ENCODE measurements around the gene ALDH6A1. TPM values are rescaled to one million over a fixed set of nuclear protein-coding genes. Genes with fewer than 3 reads are reported as not detected.
"Not testable (repeated sequence)": the region's sequence is repeated elsewhere in the genome, so short reads cannot be mapped to it uniquely, and the experiment has no call there.

ALDH6A1 gene
- total RNA-seq (2014; rRNA removed; shearing (Covaris generic); ENCODE audit: low replicate concordance), result 20.0 and 20.1 TPM in 2 replicates

DNA sequence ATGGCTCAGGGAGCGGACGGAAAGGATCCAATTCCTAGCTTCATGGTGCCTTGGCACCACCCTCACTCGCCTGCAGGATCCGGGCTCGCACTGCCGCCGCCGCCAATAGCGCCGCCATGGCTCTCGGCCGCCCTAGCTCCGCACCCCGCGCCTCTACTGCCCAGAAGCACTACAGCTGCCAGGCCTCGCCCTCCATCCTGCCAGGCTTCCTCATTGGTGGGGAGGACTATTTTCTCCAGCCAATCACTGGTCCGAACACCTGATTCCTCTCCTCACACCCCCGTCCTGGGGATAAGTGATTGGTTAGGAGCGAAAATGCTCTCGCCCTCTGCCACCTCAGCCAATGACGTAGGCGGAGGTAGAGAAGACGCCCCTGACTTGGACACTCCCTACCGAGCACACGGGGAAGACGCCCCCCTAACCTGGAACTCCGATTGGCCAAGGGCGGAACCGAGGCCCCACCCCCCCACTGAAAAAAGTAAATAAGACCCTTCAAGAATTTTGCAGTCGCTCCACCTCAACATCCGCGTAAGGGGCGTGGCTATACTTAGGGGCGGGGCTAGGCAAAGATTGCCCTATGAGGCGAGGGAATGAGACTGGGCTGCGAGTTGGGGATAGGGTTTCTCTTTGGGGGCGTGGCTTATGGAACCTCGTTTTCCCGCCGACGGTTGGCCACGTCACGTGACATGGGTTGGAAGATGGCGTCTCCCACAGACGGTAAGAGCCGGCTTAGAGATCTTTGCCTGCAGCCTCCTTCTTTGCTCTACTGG is at the start of gene ALDH6A1, which contains the start of gene LIN52:
TSS of gene ALDH6A1 (minus strand) at position 177 of the 770 bp plus-strand sequence. CDS start at position 118, 59 bp downstream.
TSS of gene LIN52 (plus strand) at position 680 of the 770 bp plus-strand sequence. CDS start at position 699, 19 bp downstream.
- in situ Hi-C loops (cut with HindIII; ENCODE audit: low pct_unique_long_range_greater_than_20kb, low sequenced_read_pairs), result no loop called here
- peak; percentile 100 for DNase-seq (ENCODE audit: low read depth)

DNA sequence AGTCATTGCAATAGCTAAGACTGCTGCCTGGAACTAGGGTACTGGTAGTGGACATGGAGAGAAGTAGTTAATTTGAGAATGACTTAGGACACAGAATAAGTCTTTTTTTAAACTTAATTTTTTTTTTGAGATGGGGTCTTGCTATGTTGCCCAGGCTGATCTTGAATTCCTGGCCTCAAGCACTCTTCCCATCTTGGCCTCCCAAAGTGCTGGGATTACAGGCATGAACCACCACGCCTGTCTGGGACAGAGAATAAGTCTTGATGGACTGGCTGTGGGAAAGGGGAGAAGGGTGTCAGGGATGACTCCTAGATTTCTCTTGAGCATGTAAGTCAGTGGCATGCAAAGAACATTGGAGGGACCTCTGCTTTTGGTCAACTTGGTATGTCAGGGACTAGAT is 43.4 kb upstream of the ALDH6A1 start:
- in situ Hi-C loops (cut with HindIII; ENCODE audit: low pct_unique_long_range_greater_than_20kb, low sequenced_read_pairs), result no loop called here
- no peak for DNase-seq (ENCODE audit: low read depth)

DNA sequence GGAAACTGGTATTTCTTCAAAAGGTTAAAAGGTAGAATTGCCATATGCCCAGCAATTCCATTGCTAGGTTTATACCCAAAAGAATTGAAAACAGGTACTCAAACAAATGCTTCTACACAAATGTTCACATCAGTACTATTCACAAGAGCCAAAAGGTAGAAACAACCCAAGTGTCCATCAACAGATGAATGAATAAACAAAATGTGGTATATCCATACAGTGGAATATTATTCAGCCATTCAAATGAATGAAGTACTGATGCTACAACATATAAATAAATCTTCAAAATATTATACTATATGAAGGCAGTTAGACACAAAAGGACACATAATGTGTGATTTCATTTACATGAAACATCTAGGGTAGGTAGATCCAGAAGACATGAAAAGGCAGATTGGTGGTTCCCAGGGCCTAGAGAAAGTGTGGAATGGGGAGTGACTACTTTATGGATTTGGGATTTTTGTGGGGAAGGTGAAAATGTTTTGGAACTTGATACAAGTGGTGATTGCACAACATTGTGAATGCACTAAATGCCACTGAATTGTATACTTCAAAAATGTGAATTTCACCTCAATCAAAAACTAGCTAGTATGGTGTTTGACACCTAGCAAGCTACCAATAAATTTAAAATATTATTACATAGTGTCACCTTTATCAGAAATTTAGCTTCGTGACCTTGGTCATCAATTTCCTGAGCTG is 42.2 kb upstream of the ALDH6A1 start:
- in situ Hi-C loops (cut with HindIII; ENCODE audit: low pct_unique_long_range_greater_than_20kb, low sequenced_read_pairs), result no loop called here
- DNase-seq (ENCODE audit: low read depth), result no peak

DNA sequence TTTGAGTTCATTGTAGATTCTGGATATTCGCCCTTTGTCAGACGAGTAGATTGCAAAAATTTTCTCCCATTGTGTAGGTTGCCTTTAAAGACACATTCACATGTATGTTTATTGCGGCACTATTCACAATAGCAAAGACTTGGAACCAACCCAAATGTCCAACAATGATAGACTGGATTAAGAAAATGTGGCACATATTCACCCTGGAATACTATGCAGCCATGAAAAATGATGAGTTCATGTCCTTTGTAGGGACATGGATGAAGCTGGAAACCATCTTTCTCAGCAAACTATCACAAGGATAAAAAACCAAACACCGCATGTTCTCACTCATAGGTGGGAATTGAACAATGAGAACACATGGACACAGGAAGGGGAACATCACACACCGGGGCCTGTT is 41.2 kb upstream of the ALDH6A1 start:
- DNase-seq (ENCODE audit: low read depth); in situ Hi-C loops (cut with HindIII; ENCODE audit: low pct_unique_long_range_greater_than_20kb, low sequenced_read_pairs): not testable (repeated sequence)

DNA sequence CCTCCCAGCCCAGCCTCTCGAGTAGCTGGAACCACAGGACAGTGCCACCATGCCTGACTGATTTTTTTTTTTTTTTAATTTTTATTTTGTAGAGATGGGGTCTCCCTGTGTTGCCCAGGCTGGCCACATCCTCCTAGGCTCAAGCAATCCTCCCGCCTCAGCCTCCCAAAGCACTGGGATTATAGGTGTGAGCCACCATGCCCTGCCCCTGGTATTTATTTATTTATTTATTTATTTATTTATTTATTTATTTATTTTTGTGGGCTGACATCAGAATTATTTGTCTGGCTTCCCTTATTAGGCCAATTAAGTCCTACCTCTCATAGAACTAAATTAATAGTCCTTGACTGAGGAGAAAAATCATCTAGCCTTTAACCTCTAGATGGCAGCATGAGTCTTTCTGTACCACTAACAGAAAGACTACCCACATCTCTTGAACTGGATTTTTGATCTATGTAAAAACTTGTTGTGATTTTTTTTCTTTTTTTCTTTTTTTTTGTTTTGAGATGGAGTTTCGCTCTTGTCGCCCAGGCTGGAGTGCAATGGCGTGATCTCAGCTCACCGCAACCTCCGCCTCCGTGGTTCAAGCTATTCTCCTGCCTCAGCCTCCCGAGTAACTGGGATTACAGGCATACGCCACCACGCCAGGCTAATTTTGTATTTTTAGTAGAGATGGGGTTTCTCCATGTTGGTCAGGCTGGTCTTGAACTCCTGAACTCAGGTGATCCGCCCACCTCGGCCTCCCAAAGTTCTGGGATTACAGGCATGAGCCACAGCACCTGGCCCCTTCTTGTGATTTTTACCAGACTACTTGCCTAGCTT is 27.4 kb upstream of the ALDH6A1 start:
- in situ Hi-C loops (cut with HindIII; ENCODE audit: low pct_unique_long_range_greater_than_20kb, low sequenced_read_pairs), result loop anchor here (10.0 kb wide), 1 partner anchor 113 kb away; no protein-coding TSS in a partner anchor
- peak; percentile 17 for DNase-seq (ENCODE audit: low read depth)

DNA sequence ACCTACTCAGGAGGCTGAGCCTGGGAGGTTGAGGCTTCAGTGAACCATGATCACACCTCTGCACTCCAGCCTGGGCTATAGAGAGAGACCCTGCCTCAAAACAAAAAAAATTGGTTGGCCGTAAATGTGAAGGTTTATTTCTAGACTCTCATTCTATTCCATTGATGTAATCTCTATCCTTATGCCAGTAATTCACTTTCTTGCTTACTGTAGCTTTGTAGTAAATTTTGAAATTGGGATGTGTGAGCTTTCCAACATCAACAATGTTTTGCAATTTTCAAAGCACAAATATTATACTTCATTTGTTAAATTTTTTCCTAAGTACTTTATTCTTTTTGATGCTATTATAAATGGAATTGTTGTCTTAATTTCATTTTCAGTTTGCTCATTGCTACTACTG is 25.1 kb upstream of the ALDH6A1 start:
- in situ Hi-C loops (cut with HindIII; ENCODE audit: low pct_unique_long_range_greater_than_20kb, low sequenced_read_pairs), result no loop called here

DNA sequence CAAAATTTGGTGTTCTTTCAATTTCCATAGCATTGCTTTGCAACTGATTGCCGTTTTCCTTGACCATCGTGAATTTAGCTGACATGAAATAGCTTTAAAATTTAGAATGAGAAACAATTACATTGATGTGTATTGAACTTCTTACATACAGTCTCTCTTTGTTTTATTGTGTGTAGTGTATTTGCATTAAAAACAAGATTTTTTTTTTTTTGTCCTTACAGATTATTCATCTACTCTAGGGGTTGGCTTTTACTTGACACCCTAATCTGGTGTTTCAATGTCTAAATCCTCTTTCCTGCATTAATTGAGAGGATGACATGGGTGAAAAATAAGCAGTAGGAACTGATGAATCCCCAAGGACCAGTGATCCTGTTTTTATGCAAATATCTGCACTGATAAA is 21.1 kb upstream of the ALDH6A1 start:
- in situ Hi-C loops (cut with HindIII; ENCODE audit: low pct_unique_long_range_greater_than_20kb, low sequenced_read_pairs), result no loop called here
- no peak for DNase-seq (ENCODE audit: low read depth)

More for the DNA sequence above, 25.1 kb upstream of the ALDH6A1 start:
- DNase-seq (ENCODE audit: low read depth), result no peak

DNA sequence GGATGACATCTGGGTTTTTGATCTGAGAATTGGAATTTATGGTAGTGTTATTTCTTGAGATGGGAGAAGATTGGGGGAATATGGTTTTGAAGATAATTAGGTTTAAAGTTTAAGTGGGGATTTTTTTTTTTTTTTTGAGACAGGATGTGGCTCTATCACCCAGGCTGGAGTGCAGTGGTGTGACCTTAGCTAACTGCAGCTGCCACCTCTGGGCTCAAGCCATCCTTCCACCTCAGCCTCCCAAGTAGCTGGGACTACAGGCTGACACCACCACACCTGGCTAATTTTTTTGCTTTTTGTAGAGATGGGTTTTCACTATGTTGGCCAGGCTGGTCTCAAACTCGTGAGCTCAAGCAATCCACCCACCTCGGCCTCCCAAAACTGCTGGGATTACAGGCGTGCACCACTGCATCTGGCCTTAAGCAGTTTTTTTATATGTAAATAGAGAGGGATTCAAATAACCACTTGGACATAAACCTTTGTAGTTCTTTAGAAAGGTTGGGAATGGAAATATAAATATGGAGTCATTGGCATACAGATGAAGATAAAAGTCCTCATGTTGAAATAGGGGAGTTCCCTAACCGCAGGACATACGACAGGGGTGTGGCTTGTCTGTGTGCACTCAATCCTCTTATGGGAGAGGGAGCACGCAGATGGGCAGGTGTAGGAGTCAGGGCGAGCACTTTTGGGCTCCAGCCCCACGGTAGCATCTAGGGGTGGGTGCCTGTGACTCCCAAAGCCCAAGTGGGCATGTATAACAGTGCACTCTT is 5.2 kb upstream of the ALDH6A1 start:
- in situ Hi-C loops (cut with HindIII; ENCODE audit: low pct_unique_long_range_greater_than_20kb, low sequenced_read_pairs), result no loop called here
- no peak for DNase-seq (ENCODE audit: low read depth)

DNA sequence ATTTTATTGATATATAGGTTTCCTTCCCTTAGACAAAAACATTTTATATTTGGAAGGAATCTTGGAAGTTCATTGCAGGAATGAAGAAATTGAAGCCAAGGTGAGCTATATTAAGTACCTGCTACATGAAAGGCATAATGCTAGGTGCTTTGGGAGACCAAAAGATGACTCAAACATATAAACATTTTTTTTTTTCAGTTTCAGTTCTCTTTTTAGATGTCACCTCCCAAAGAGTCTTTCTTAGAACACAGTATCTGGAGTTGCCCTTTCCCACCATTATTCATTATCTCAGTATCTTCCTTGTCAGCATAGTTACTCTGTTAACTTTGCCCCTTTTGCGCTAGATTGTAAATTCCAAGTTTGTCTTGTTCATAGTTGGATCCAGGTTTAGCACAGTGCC is 1.6 kb upstream of the ALDH6A1 start:
- no peak for DNase-seq (ENCODE audit: low read depth)
- in situ Hi-C loops (cut with HindIII; ENCODE audit: low pct_unique_long_range_greater_than_20kb, low sequenced_read_pairs), result no loop called here

DNA sequence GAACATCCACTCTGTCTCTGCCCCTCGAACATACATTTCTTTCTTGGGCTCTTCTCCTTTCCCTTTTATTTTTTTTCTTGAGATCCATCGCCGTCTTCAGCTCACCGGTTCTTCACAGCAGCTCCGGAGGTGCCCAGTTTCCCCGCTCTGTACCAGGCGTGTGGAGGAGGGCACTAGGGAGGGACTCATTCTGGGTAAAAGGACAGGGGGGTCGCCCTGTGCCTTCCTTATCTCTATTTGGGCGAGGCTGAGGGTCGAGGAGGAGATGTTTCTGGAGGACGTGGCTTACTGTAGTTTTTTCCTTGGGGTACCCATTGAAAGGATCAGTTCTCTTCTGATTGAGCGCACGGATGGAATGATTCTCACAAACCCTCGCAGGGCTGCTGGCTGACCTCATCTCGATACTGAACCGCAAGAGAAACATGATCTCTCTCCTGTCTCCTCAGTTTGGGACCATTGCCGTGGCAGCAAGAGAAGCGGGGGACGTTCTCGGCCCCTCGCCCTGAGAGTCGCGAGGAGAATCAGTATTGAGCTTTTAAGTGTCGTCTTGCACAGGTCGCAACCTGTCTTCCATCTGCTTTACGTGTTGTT is 889 bp upstream of the ALDH6A1 start:
- in situ Hi-C loops (cut with HindIII; ENCODE audit: low pct_unique_long_range_greater_than_20kb, low sequenced_read_pairs), result no loop called here
- no peak for DNase-seq (ENCODE audit: low read depth)

DNA sequence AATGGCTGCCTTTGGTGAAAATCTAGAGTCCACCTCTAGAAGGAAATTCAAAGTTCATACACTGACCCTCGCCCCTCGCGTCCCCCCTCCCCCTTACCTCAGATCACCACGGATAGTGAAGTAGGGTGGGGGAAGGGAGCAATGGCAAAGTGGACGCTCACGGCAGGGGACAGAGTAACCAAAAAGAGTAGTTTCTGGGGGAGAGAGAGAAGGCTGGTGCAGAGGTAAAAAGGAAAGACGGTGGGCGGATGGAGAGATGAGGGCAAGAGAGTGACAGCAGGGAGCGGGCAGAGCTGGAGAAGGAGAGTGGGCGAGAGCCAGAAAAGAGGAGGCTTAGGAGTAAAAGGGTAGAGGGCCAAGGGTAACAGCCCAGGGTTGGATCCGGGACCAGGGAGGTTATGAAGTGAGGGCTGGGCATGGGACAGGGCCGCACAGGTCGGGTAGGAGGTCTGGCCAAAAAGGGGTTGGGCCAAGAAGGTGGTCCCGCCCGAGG is 423 bp downstream of the ALDH6A1 start:
- DNase-seq (ENCODE audit: low read depth), result no peak
- in situ Hi-C loops (cut with HindIII; ENCODE audit: low pct_unique_long_range_greater_than_20kb, low sequenced_read_pairs), result no loop called here

DNA sequence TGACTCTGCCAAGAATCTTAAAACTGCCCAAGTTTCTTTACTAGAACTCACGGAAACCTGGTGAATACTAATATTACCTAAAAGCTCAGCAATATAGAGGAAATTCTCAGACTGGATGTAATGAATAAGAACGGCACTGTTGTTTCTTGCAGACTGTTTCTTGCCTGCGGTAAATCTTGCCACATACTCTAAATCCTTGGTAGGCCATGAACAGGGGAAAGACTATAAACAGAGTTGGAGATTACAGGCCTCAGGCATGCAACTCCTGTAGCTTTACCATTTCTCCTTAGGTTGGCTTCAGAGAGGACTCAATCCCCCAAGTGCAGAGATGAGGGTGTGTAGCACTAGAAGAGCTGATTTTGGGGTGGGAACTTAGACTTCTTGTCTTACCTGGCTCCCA is 1.1 kb downstream of the ALDH6A1 start:
- no peak for DNase-seq (ENCODE audit: low read depth)
- in situ Hi-C loops (cut with HindIII; ENCODE audit: low pct_unique_long_range_greater_than_20kb, low sequenced_read_pairs), result no loop called here

DNA sequence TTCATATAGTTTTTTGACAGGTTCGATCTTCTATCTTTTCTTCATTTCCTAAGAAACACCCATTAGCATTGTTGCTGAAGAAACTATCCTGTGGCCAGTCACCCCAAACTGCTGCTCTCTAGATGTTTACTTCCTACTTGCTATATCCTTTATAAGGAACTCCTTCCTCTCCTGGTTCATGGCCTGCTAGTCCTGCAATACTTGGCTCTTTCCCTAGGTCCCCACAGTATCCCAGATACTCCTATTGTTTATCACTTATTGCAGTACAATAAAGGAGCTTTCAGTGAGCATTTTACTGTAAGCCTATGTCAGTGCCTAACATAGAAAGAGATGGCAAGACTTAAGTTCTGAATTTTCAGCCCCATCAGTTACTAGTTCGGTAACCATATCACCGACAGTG is 2.8 kb downstream of the ALDH6A1 start:
- in situ Hi-C loops (cut with HindIII; ENCODE audit: low pct_unique_long_range_greater_than_20kb, low sequenced_read_pairs), result no loop called here
- no peak for DNase-seq (ENCODE audit: low read depth)

DNA sequence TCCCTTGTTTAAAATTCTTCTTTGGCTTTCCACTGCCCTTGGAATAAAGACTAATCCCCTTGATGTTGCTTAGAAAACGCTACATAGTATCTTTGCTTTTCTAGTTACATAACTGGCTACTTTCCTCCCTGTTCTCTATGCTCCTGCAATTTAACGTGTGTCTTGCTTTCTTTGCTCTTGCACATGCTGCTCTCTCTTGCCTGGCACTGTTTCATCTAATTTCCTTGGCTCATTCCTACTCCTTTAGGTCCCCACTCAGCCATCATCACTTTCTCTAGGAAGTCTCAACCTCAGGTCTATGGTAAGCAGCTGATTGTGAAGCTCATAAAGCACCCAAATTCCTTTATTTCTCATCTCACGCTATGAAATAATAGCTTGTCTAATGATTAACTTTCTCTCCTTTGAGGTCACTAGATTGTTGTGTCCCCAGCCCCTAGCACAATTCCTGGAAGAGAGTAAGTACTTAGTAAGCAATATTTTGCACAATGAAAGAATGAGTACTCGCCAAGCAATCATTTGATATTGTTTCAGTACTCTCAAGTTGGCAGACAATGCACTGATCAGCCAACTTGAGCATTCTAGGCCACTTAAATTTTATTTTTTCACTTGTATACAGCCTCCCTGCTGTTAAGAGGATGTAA is 3.3 kb downstream of the ALDH6A1 start:
- no peak for DNase-seq (ENCODE audit: low read depth)
- in situ Hi-C loops (cut with HindIII; ENCODE audit: low pct_unique_long_range_greater_than_20kb, low sequenced_read_pairs), result no loop called here

DNA sequence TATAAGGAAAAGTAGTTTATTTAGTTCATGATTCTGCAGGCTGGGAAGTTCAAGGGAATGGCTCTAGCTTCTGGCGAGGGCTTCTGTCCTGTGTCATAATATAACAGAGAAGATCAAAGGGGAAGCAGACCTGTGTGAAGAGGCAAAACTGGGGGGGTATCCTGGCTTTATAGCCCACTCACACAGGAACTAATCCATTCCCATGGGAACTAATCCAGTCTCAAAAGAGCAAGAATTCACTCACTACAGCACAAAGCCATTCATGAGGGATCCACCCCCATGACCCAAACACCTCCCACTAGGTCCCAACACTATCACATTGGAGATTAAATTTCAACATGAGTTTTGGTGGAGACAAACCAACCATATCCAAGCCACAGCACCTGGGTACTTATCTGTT is 6.9 kb downstream of the ALDH6A1 start:
- in situ Hi-C loops (cut with HindIII; ENCODE audit: low pct_unique_long_range_greater_than_20kb, low sequenced_read_pairs), result no loop called here
- no peak for DNase-seq (ENCODE audit: low read depth)

DNA sequence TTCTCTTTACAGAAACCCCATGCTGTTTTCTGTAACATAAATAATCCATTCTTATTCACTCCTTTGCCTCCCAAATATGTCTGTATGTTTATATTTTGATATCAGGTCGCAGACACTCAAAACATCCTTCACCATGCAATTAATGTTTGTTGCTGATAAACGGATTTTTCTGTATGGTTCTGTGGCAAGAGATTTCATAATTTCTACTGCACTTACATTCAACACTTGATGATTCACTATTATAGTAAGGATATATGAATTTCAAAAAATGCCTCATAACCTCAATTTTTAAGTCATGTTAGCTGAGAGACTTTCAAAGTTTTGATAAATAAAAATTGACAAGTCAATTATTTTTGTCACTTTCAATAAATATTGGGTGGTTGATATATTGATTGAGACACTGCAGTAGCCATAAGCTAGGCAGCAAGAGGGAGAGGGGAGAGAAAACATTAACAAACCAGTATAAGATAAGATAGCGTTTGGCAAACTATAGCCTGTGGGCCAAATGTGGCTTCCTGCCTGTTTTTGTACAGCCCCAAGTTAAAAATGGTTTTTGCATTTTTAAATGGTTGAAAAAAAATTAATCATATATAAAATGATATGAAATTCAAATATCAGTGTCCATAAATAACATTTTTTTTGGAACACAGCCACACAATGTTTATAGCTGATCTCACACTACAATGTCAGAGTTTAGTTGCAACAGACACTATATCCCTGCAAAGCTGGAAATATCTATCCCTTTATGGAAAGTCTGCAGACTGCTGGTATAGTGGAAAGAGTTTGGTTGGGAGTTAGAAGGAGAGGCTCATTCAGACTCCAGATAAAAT is 18.3 kb downstream of the ALDH6A1 start:
- in situ Hi-C loops (cut with HindIII; ENCODE audit: low pct_unique_long_range_greater_than_20kb, low sequenced_read_pairs), result no loop called here
- DNase-seq (ENCODE audit: low read depth), result no peak
